GM12875 (cell line): Measurements from ENCODE around the gene INS.

ENCODE experiments used
- H3K4me3 ChIP-seq: one replicate; pipeline ENCODE4 v1.5.1; 2011; ENCODE audit warnings: low read depth, low read length, control low read depth
- CTCF ChIP-seq: IDR thresholded peaks from 2 replicates; pipeline ENCODE4 v1.5.1; 2011; ENCODE audit warnings: low read depth, mild to moderate bottlenecking, control low read depth, inconsistent platforms, low read length, moderate library complexity, borderline replicate concordance; ENCODE audit not compliant: insufficient read depth

Gene INS

DNA sequence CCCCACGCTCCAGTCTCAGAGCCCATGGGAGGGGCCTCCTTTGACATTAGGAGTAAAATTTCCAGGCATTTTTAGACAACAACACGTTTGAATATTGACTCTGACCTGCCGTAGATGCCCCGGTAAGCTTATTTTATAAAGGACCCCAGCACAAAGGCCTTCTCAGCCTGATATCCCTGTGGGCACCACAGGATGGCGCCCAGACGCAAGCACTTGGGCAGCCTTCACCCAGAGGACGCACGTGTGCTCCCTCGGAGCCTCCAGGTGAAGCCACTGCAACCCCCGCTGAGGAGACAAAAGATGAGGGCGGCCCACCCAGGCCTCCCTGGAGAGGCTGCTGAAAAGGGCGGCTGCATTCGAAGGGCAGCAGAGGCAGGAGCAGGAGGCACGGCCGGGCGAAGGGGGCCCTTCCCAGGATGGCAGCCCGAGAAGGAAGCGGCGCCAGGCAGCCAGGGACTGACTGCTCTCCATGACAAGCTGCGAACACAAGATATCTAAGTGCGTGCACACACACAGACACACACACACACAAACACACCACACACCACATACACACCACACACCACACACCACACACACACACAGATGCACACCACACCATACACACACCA lies 25.8 kb upstream of the INS start:
- TF ChIP-seq CTCF: peak; percentile 35; the same call in 1 of the 2 replicates

DNA sequence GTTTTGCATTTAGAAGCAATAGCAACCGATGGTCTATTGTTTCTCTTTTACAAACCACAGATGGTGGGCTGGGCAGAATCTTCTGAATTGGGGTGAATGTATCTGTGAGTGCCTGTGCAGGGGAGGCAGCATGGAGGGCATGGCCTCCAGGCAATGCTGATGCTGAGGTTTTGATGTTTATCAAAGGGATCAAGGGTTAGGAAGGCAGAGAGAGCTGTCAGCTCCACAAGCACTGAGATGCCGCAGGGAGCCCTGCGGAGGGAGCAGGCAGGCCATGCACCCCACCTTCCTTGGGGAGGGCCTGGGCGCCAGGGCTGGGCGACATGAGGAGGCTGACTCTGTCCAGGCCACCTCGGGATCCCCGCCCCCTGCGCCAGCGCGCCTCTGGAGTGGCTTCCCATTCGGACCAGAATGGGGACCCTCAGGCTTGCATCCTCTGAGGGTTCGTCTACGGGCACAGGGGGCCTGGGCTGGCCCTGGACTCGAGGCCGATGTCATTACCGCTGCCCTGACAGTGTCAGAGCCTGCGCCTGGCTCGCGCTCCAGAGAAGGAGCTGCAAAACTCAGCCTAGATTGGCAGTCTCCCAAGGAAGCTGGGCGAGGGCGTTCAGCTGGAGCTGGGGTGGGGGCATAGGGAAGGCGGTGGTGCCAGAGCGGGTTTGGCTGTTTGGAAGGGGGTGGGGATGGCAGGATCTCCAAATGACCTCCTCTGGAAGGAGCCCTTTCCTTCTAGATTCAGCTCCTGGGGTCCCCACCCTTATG lies 24.5 kb upstream of the INS start:
- no peak overlapping the region for H3K4me3 ChIP-seq

More for the DNA sequence above, 25.8 kb upstream of the INS start:
- no peak overlapping the region for H3K4me3 ChIP-seq

DNA sequence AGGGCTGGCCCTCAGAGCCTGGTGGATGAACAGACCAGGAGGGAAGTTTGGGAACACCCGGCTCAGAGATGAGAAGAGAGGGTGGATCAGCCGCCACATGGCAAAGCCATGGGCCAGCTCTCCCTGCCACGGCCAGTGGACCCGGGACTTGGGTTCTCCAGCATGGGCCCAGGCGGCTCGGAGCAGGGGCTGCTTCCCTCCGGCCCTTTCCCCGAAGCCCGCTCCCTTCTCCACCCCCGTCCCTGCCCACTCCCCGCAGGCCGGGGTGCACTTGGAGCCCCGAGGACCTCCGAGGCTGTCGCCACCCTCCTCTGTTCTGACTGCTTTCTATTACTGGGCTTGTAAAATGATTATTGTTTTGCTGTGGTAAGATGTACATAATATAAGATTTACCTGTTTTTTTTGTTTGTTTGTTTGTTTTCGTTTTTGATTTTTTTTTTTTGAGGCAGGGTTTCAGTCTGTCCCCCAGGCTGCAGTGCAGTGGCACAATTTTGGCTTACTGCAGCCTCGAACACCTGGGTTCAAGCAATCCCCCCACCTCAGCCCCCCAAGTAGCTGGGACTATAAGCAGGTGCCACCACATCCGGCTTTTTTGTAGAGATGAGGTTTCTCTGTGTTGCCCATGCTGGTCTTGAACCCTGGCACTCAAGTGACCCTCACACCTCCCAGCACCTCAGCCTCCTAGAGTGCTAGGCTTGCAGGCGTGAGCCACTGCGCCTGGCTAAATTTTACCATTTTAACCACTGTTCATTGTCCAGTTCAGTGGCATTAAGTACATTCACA lies 21.9 kb upstream of the INS start:
- no peak for TF ChIP-seq CTCF
- H3K4me3 ChIP-seq: no peak overlapping the region

More for the DNA sequence above, 24.5 kb upstream of the INS start:
- TF ChIP-seq CTCF: no peak

DNA sequence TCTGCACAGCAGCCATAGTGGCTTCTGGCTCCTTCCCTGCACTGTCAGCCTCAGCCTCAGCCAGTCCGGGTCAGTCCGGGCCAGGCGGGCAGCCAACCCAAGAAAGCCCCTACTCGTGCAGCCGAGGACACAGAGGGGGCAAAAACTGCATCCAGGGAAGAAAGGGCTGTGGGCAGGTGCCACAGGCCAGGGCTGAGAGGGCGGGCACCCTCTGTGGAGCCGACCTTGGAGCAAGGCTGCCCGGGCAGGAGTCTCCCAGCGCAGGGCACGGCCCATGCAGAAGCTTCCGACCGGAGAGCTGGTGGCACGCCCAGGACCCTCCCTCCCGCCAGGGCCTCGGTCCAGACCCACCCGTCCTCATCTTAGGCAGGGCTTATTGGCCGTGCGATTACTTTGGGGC lies 21.1 kb upstream of the INS start:
- no peak for TF ChIP-seq CTCF
- no peak overlapping the region for H3K4me3 ChIP-seq

DNA sequence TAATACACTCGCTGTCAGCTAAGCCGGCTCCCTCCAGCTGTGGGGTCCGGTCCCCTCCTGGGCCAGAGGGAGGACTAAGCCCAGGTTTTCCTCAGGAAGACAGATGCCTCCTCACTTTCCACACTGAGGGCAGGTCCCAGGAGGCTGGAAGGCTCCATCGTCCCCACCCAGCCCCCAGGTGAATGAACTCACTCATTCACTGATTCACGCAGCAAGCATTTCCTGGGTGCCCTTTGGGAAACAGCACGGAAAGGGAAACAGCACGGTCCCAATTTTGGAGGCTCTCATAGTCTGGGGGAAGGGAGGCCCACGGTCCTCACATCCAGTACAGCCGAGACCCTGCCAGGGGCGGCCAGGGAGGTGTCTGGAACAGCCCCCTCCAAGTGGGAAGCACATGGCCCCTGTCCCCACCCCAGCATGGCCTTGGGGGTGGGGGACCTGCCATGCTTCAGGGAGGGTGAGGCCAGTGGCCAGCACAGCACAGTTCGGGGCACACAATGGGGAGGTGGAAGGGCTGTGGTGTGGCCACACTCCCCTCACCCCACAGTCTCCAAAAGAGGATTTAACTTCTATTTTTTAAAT lies 19.9 kb upstream of the INS start:
- H3K4me3 ChIP-seq: no peak overlapping the region
- TF ChIP-seq CTCF: no peak

- no peak for TF ChIP-seq CTCF
- no peak overlapping the region for H3K4me3 ChIP-seq
Observed at GRCh38 chr11:2180347-2180746, 19.3 kb upstream of the INS start.
